Thoracic aorta (tissue), 2 donors: ENCODE measurements around the gene TXLNB. TPM values are rescaled to one million over a fixed set of nuclear protein-coding genes. Genes with fewer than 3 reads are reported as not detected.

Source experiments
- ATAC-seq: fragments of 150-250 bp; one replicate; pipeline ENCODE4 v1.8.0; 2017; ENCODE audit warnings: low read depth; ENCODE audit not compliant: insufficient number of reproducible peaks, low FRiP score
- DNase-seq: peaks from one replicate; pipeline ENCODE4 v3.0.0-alpha.2; 2020; ENCODE audit warnings: low spot score
- H3K27ac ChIP-seq, 2 donors: fragments of 200-600 bp; sonication (generic); 1 replicate in 1 of 2; 2 replicates in 1 of 2; pipeline ENCODE4 v1.5.1; 2016; ENCODE audit warnings: mild to moderate bottlenecking in 2 of 2, moderate library complexity in 2 of 2
- H3K27me3 ChIP-seq: fragments of 200-600 bp; sonication (generic); replicated peaks from 2 replicates; pipeline ENCODE4 v1.6.0; 2016; ENCODE audit warnings: mild to moderate bottlenecking; ENCODE audit not compliant: insufficient read depth
- H3K36me3 ChIP-seq: fragments of 200-600 bp; sonication (generic); one replicate; pipeline ENCODE4 v1.5.1; 2016
- H3K4me1 ChIP-seq, 2 donors: fragments of 200-600 bp; sonication (generic); 1 replicate in 1 of 2; 2 replicates in 1 of 2; pipeline versions ENCODE4 v1.5.1 to v1.6.0; 2016; ENCODE audit warnings: low read depth in 2 of 2, mild to moderate bottlenecking in 1 of 2; ENCODE audit not compliant: control insufficient read depth in 1 of 2
- H3K4me3 ChIP-seq: fragments of 200-600 bp; sonication (generic); 2 replicates; pipeline ENCODE4 v1.5.1; 2016; ENCODE audit warnings: mild to moderate bottlenecking
- H3K9me3 ChIP-seq: fragments of 200-600 bp; sonication (generic); 2 replicates; pipeline ENCODE4 v1.5.1; 2016
- total RNA-seq, 2 donors: library from RNA; depleted of rRNA; stranded (reverse); fragments of >200 nt; gene quantifications; one replicate each; pipeline versions ENCODE4 v1.1.0 to v1.2.3, GENCODE V29; 2016
- TF ChIP-seq, protein P1 (sequence below): fragments of 200-600 bp; sonication (generic); IDR thresholded peaks from one replicate; pipeline ENCODE4 v1.5.1; 2019; ENCODE audit warnings: antibody characterized with exemption

TXLNB gene
- total RNA-seq, 2 donors from 2014 or later = 0.49 to 0.81 TPM

DNA sequence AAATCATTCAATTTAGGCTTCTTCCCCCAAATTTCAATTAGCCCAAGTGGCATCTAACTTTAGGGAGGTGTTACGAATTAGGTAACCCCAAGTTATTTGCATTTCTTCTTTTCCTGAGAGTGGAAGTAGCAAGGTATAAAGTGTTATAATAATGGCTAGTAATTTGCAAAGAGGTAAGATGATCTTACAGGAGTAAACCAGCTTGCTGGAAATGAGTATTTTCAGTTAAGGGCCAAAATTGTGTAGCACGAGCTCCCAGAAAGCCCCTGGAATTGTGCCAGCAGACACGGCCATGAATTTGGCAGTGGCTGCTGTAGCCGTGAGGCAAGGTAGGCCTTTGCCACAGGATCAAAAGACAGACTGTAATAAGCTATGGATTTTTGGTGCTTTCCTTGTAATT lies 44.7 kb upstream of the TXLNB start:
- Histone ChIP-seq H3K4me1 (peaks cover 17 to 32% of the 10 kb centered on the region in 2 donors), H3K27ac (peak overlapping the region in 1 of 2 donors; percentile 41), H3K36me3 (no peaks in the 10 kb centered on the region), H3K9me3 (no peaks in the 10 kb centered on the region), H3K4me3 (no peak overlapping the region), H3K27me3 (no peaks in the 10 kb centered on the region)
- no peak for ATAC-seq
- no peak for DNase-seq
- TF ChIP-seq, protein P1, sequence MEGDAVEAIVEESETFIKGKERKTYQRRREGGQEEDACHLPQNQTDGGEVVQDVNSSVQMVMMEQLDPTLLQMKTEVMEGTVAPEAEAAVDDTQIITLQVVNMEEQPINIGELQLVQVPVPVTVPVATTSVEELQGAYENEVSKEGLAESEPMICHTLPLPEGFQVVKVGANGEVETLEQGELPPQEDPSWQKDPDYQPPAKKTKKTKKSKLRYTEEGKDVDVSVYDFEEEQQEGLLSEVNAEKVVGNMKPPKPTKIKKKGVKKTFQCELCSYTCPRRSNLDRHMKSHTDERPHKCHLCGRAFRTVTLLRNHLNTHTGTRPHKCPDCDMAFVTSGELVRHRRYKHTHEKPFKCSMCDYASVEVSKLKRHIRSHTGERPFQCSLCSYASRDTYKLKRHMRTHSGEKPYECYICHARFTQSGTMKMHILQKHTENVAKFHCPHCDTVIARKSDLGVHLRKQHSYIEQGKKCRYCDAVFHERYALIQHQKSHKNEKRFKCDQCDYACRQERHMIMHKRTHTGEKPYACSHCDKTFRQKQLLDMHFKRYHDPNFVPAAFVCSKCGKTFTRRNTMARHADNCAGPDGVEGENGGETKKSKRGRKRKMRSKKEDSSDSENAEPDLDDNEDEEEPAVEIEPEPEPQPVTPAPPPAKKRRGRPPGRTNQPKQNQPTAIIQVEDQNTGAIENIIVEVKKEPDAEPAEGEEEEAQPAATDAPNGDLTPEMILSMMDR = no peak

DNA sequence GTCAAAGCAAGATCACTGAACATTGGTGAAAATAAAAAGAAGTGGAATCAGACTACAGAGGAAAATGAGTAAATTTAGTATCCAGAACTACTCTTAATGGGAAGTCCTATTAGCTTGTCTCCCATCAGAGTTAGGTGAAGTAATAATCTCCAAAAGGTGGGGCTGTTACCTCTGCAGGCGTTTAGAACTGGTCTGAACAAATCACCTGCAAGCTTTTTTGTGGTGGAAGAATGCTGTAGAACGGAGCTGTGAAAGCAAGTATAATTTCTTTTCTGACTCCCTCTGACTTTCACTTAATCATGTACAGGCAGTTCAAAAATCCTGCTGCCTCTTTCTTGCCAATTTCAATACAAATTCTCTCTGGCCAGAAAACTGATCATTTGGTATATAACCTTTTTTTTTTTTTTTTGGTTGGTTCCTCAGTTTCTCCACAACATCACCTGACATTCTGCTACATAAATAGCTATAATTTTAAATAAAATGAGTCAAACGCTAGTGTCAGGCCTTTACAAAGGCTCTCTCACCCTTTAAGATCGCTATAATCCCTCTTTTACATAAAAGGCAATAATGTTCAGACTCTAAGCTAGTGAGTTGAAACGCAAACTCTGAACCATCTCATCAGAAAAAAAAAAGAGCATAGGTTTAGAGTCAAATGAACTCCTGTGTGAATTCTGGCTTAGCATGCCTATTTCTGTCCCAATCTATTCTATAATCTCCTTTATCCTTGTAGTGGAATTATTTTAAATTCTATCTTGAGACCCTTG lies 43.8 kb upstream of the TXLNB start:
- Histone ChIP-seq H3K27ac (peak overlapping the region; percentile 72 to 76), H3K36me3 (no peaks in the 10 kb centered on the region), H3K4me1 (peaks cover 17 to 32% of the 10 kb centered on the region in 2 donors), H3K27me3 (no peaks in the 10 kb centered on the region), H3K9me3 (no peaks in the 10 kb centered on the region), H3K4me3 (no peak overlapping the region)
- TF ChIP-seq, protein P1 = no peak
- ATAC-seq = no peak
- DNase-seq = no peak

GRCh38 chr6:139334806-139335446 lies 43.1 kb upstream of the TXLNB start:
- Histone ChIP-seq H3K9me3 (no peaks in the 10 kb centered on the region), H3K36me3 (no peaks in the 10 kb centered on the region), H3K27me3 (no peaks in the 10 kb centered on the region), H3K4me1 (peaks cover 17 to 32% of the 10 kb centered on the region in 2 donors), H3K4me3 (peak overlapping the region; percentile 34), H3K27ac (peak overlapping the region; percentile 72 to 76)
- DNase-seq (no peak), ATAC-seq (peak; percentile 92)
- TF ChIP-seq, protein P1 = no peak

- Histone ChIP-seq H3K36me3 (no peaks in the 10 kb centered on the region), H3K27me3 (no peaks in the 10 kb centered on the region), H3K4me3 (no peak overlapping the region), H3K27ac (no peak overlapping the region), H3K9me3 (no peaks in the 10 kb centered on the region), H3K4me1 (peaks cover 10 to 21% of the 10 kb centered on the region in 2 donors)
- ATAC-seq (no peak), DNase-seq (no peak)
- TF ChIP-seq, protein P1 = no peak
These were observed 39.2 kb upstream of the TXLNB start for GRCh38 chr6:139330826-139331500.

DNA sequence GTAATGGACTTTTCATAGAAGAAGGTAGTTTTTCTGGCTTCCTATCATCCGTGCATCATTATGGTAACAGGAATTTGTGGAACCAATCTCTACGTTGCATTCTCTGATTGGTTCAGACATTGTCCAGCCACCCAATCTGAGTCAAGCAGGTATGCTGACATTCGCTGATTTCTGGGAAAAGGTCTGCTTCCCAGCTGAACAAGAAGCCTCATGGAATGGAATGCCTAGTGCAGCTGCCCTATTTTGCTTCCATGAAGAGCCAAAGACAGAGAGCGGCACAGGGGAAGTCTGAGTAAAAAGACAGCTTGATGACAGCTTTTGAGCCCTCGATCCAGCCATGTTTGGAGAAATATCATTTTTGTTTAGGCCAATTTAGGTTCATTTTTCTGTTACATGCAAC lies 38.5 kb upstream of the TXLNB start:
- no peaks in the 10 kb centered on the region for H3K36me3 ChIP-seq
- DNase-seq = no peak
- TF ChIP-seq, protein P1 = no peak

More for the DNA sequence above, 38.5 kb upstream of the TXLNB start:
- Histone ChIP-seq H3K27me3 (no peaks in the 10 kb centered on the region), H3K4me1 (peaks cover 4 to 15% of the 10 kb centered on the region in 2 donors), H3K27ac (no peak overlapping the region), H3K9me3 (no peaks in the 10 kb centered on the region), H3K4me3 (no peak overlapping the region)
- no peak for ATAC-seq
